Sigmoid colon (tissue), 4 donors: ENCODE results near the gene ATP6V0D1.

ENCODE experiments used
- CTCF ChIP-seq, 4 experiments: fragments of 450-650 bp in 3 of 4; fragments of 200-600 bp in 1 of 4; IDR thresholded peaks; one replicate each; pipeline ENCODE4 v1.5.1; 2016 to 2019; ENCODE audit warnings: antibody characterized with exemption in 4 of 4, mild to moderate bottlenecking in 3 of 4, moderate library complexity in 2 of 4
- EP300 ChIP-seq, 4 donors: sonication (generic); formaldehyde crosslinking; IDR thresholded peaks; one replicate each; pipeline ENCODE4 v1.6.1; 2017; ENCODE audit warnings: antibody characterized with exemption in 4 of 4

GRCh38 chr16:67456391-67457081 lies 24.4 kb downstream of the ATP6V0D1 start:
- TF ChIP-seq CTCF (IDR thresholded peaks at IDR 0.05) (peak; percentile 41 to 79 (median 69)), EP300 (IDR thresholded peaks at IDR 0.05) (no peak)
